ENCODE results near the gene ROCK2.

DNA sequence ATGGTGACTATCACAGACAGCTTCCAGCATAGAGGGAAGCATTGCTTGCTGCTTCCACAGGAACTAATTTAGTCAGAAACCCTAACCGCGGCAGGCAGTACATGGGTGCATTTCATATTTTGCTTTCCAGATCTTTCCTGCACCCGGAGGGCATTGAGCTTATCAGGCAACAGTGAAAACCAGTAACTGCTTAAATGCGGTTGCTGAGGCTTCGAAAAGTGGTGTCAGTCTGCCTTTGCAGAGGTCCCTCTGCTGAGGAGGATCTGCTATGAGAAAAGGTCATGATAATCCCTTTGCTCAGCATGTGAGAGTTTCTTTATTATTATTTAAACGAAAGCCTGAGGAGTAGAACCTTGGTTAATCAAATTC is 44.6 kb upstream of the ROCK2 start:
- TF ChIP-seq CTCF (IDR thresholded peaks at IDR 0.05; ENCODE audit: low read depth, low read length, missing input control) (no peak), RAD21 (IDR thresholded peaks at IDR 0.05) (no peak), JUND (IDR thresholded peaks at IDR 0.05) (no peak), MAX (IDR thresholded peaks at IDR 0.05) (no peak), YY1 (IDR thresholded peaks at IDR 0.05) (no peak), TAF1 (conservative IDR thresholded peaks at IDR 0.05) (no peak), EGR1 (IDR thresholded peaks at IDR 0.05; ENCODE audit: low read depth in 2 of 2) (no peak), SP1 (IDR thresholded peaks at IDR 0.05) (no peak)
- TF ChIP-seq, protein P1, sequence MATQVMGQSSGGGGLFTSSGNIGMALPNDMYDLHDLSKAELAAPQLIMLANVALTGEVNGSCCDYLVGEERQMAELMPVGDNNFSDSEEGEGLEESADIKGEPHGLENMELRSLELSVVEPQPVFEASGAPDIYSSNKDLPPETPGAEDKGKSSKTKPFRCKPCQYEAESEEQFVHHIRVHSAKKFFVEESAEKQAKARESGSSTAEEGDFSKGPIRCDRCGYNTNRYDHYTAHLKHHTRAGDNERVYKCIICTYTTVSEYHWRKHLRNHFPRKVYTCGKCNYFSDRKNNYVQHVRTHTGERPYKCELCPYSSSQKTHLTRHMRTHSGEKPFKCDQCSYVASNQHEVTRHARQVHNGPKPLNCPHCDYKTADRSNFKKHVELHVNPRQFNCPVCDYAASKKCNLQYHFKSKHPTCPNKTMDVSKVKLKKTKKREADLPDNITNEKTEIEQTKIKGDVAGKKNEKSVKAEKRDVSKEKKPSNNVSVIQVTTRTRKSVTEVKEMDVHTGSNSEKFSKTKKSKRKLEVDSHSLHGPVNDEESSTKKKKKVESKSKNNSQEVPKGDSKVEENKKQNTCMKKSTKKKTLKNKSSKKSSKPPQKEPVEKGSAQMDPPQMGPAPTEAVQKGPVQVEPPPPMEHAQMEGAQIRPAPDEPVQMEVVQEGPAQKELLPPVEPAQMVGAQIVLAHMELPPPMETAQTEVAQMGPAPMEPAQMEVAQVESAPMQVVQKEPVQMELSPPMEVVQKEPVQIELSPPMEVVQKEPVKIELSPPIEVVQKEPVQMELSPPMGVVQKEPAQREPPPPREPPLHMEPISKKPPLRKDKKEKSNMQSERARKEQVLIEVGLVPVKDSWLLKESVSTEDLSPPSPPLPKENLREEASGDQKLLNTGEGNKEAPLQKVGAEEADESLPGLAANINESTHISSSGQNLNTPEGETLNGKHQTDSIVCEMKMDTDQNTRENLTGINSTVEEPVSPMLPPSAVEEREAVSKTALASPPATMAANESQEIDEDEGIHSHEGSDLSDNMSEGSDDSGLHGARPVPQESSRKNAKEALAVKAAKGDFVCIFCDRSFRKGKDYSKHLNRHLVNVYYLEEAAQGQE (IDR thresholded peaks at IDR 0.05), result no peak
- TF ChIP-seq, protein P2, sequence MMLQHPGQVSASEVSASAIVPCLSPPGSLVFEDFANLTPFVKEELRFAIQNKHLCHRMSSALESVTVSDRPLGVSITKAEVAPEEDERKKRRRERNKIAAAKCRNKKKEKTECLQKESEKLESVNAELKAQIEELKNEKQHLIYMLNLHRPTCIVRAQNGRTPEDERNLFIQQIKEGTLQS (IDR thresholded peaks at IDR 0.05), result no peak
